ENCODE results near the gene PURA. TPM values are rescaled to one million over a fixed set of nuclear protein-coding genes. Genes with fewer than 3 reads are reported as not detected.

PURA gene
- total and polyA plus RNA-seq, 2 donors: 9.6 to 34.5 TPM

DNA sequence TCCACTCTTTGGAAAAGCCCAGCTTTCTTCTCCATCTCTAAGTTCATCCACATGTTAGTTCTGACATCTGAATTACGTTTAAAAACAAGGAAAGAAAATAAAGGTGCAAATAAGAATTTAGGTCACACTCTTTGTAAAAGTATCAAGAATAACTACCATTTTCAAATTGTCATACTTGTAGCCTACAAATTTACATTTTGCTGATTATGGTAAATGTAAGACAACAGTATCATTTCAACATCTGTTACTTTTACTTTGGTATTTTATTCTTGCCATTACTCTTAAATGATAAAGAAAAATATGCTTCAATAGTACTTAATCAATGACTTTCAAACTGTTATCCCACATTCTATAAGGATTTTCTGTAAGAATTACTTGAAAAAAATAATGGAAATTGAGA lies 9.8 kb upstream of the PURA start:
- Histone ChIP-seq H3K4me3 (ENCODE audit: low read depth, low read length) (no peak overlapping the region), H3K4me1 (ENCODE audit: insufficient read depth) (no peaks in the 10 kb centered on the region), H3K27ac (ENCODE audit: low read depth) (no peak overlapping the region), H3K36me3 (ENCODE audit: insufficient read depth) (no peaks in the 10 kb centered on the region)
- 49% methylated on average over 1 of the region's 1 CpG for WGBS
- no peak for DNase-seq (ENCODE audit: extremely low spot score)

DNA sequence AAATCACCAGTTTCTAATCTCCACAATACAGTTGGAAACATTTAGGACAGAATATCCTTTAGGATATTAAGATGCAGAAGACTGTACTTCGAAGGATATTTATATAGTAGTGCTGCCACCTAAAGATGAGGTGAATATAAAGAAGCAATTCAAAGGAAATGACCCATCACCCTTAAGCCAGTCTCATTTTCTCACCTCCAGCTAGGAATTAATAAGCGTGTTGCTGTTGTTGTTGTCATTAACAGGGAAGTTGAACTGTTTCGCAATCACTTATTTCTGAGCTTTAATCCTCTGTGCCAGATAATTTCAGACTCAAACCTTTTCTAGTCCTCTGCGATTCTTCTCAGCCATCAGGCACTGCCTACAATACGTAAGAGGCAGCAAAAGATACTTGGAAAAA lies 7.8 kb upstream of the PURA start:
- Histone ChIP-seq H3K4me1 (ENCODE audit: insufficient read depth) (no peaks in the 10 kb centered on the region), H3K36me3 (ENCODE audit: insufficient read depth) (no peaks in the 10 kb centered on the region), H3K4me3 (ENCODE audit: low read depth, low read length) (no peak overlapping the region), H3K27ac (ENCODE audit: low read depth) (peak overlapping the region; percentile 45)
- DNase-seq (ENCODE audit: extremely low spot score): no peak
- WGBS: 63% methylated on average over 5 of the region's 5 CpGs

DNA sequence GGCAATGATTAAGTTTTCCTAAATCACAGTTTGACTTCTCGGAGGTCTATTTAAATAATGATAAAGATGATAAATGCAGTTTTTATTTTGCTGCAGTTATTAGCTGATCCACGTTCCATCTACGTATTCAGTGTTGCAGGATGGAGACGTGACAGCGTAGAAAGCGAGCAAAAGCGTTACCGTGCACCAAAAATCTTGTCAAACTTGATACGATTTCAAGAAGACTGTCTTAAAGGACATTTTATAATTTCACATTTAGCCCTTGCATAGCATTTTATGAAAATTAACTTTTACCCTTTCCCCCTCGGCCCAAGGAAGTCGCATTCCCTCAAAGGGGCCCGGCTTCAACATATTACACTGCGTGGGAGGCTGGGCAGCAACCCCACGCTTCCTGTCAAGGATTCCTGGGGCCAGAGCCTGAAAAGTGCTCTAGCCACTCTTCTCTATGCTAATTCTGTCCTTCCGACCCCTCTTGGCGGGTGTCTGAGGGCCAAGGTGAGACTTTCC lies 7.1 kb upstream of the PURA start:
- Histone ChIP-seq H3K27ac (ENCODE audit: low read depth) (peak overlapping the region; percentile 98), H3K4me1 (ENCODE audit: insufficient read depth) (no peaks in the 10 kb centered on the region), H3K36me3 (ENCODE audit: insufficient read depth) (no peaks in the 10 kb centered on the region), H3K4me3 (ENCODE audit: low read depth, low read length) (peak overlapping the region; percentile 66)
- whole genome bisulfite sequencing: 53% methylated on average over 16 of the region's 16 CpGs
- no peak for DNase-seq (ENCODE audit: extremely low spot score)

GRCh38 chr5:140107312-140108092 lies 6.4 kb upstream of the PURA start:
- Histone ChIP-seq H3K36me3 (ENCODE audit: insufficient read depth) (no peaks in the 10 kb centered on the region), H3K27ac (ENCODE audit: low read depth) (peak overlapping the region; percentile 98), H3K4me1 (ENCODE audit: insufficient read depth) (no peaks in the 10 kb centered on the region), H3K4me3 (ENCODE audit: low read depth, low read length) (peak overlapping the region; percentile 66)
- under 1% methylated on average over 88 of the region's 88 CpGs for WGBS
- DNase-seq (ENCODE audit: extremely low spot score): peak; percentile 59

GRCh38 chr5:140108093-140109017 lies 5.6 kb upstream of the PURA start:
- H3K4me3 ChIP-seq (ENCODE audit: low read depth, low read length): peak overlapping the region; percentile 66
- H3K36me3 ChIP-seq (ENCODE audit: insufficient read depth): no peaks in the 10 kb centered on the region
- no peak for DNase-seq (ENCODE audit: extremely low spot score)
- WGBS: 7% methylated on average over 51 of the region's 52 CpGs
- H3K4me1 ChIP-seq (ENCODE audit: insufficient read depth): no peaks in the 10 kb centered on the region
- H3K27ac ChIP-seq (ENCODE audit: low read depth): peak overlapping the region; percentile 98

DNA sequence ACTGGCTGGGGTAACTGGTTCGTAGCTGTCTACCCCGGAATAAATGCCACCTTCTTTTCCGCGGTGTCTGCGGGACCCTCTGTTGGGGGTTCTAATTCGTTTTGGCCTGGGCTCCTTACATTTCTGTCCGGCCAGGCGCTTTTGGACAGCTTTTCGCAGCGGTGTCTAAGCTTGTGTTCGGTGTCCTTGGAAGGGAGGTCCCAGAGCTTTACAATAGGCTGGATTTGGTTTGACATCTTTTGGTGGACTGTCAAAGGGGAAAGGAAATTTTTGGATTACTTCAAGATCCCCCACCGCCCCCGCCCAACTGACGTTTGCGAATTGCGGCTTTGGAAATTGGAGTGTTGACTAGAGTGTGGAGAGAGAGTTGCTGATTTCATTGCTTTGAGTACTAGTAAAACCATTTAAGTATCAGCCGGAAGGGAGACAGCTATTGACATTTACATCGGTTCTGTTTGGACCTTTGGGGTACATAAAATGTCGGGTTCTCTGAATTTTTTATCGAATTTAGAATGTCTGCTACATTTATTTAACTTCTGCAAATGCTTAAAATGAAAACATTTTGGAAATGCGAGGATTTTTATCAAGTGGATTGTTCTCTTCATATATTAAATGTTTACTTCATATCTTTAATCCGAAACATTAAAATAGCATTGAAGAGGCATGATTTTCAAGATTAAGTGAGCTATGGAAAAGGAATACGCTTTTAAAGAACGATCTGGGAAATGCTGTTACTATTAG lies 4.7 kb upstream of the PURA start:
- DNase-seq (ENCODE audit: extremely low spot score): no peak
- H3K27ac ChIP-seq (ENCODE audit: low read depth): no peak overlapping the region
- 72% methylated on average over 24 of the region's 24 CpGs for WGBS
- peak overlapping the region; percentile 66 for H3K4me3 ChIP-seq (ENCODE audit: low read depth, low read length)
- no peaks in the 10 kb centered on the region for H3K4me1 ChIP-seq (ENCODE audit: insufficient read depth)
- H3K36me3 ChIP-seq (ENCODE audit: insufficient read depth): no peaks in the 10 kb centered on the region

- H3K36me3 ChIP-seq (ENCODE audit: insufficient read depth): no peaks in the 10 kb centered on the region
- WGBS: 91% methylated on average over 2 of the region's 2 CpGs
- no peak overlapping the region for H3K4me3 ChIP-seq (ENCODE audit: low read depth, low read length)
- DNase-seq (ENCODE audit: extremely low spot score): no peak
- H3K4me1 ChIP-seq (ENCODE audit: insufficient read depth): no peaks in the 10 kb centered on the region
- no peak overlapping the region for H3K27ac ChIP-seq (ENCODE audit: low read depth)
Measured at GRCh38 chr5:140109759-140110645, 3.9 kb upstream of the PURA start.

- DNase-seq (ENCODE audit: extremely low spot score): no peak
- Histone ChIP-seq H3K27ac (ENCODE audit: low read depth) (no peak overlapping the region), H3K4me3 (ENCODE audit: low read depth, low read length) (no peak overlapping the region), H3K4me1 (ENCODE audit: insufficient read depth) (no peaks in the 10 kb centered on the region), H3K36me3 (ENCODE audit: insufficient read depth) (no peaks in the 10 kb centered on the region)
- 73% methylated on average over 1 of the region's 1 CpG for WGBS
Measured at GRCh38 chr5:140110646-140110957, 3.3 kb upstream of the PURA start.

GRCh38 chr5:140111011-140111858 lies 2.7 kb upstream of the PURA start:
- 76% methylated on average over 18 of the region's 18 CpGs for WGBS
- H3K4me1 ChIP-seq (ENCODE audit: insufficient read depth): no peaks in the 10 kb centered on the region
- no peak overlapping the region for H3K4me3 ChIP-seq (ENCODE audit: low read depth, low read length)
- no peak for DNase-seq (ENCODE audit: extremely low spot score)
- H3K27ac ChIP-seq (ENCODE audit: low read depth): no peak overlapping the region
- H3K36me3 ChIP-seq (ENCODE audit: insufficient read depth): no peaks in the 10 kb centered on the region

- WGBS: 68% methylated on average over 8 of the region's 8 CpGs
- Histone ChIP-seq H3K36me3 (ENCODE audit: insufficient read depth) (no peaks in the 10 kb centered on the region), H3K27ac (ENCODE audit: low read depth) (no peak overlapping the region), H3K4me3 (ENCODE audit: low read depth, low read length) (no peak overlapping the region), H3K4me1 (ENCODE audit: insufficient read depth) (no peaks in the 10 kb centered on the region)
- DNase-seq (ENCODE audit: extremely low spot score): no peak
Measured at GRCh38 chr5:140111859-140112551, 1.9 kb upstream of the PURA start.

- H3K36me3 ChIP-seq (ENCODE audit: insufficient read depth): no peaks in the 10 kb centered on the region
- H3K4me3 ChIP-seq (ENCODE audit: low read depth, low read length): peak overlapping the region; percentile 95
- H3K4me1 ChIP-seq (ENCODE audit: insufficient read depth): no peaks in the 10 kb centered on the region
- H3K27ac ChIP-seq (ENCODE audit: low read depth): no peak overlapping the region
- WGBS: 19% methylated on average over 13 of the region's 13 CpGs
- DNase-seq (ENCODE audit: extremely low spot score): no peak
Measured at GRCh38 chr5:140112685-140113179, 1.2 kb upstream of the PURA start.

Measured in urinary bladder (tissue), 4 donors.